ENCODE measurements around the gene PPHLN1. TPM values are rescaled to one million over a fixed set of nuclear protein-coding genes. Genes with fewer than 3 reads are reported as not detected.
A peak's percentile ranks its signal among the peaks of the same experiment; 100 is the strongest.

Gene PPHLN1
- total RNA-seq, 1 donor, result 75.1 TPM

GRCh38 chr12:42463671-42464070 lies 137.7 kb downstream of the PPHLN1 start:
- H3K4me3 ChIP-seq (ENCODE audit: low read depth, low read length), result no peak overlapping the region
- DNase-seq (ENCODE audit: low read depth), result no peak
- TF ChIP-seq CTCF (IDR thresholded peaks at IDR 0.05; ENCODE audit: insufficient read depth, low read depth, low read length), result no peak

GRCh38 chr12:42468341-42468821 lies 142.4 kb downstream of the PPHLN1 start:
- DNase-seq (ENCODE audit: low read depth), result no peak
- no peak overlapping the region for H3K4me3 ChIP-seq (ENCODE audit: low read depth, low read length)

GRCh38 chr12:42468921-42469320 lies 143.0 kb downstream of the PPHLN1 start:
- DNase-seq (ENCODE audit: low read depth), result no peak
- TF ChIP-seq CTCF (IDR thresholded peaks at IDR 0.05; ENCODE audit: insufficient read depth, low read depth, low read length), result no peak
- no peak overlapping the region for H3K4me3 ChIP-seq (ENCODE audit: low read depth, low read length)

More at GRCh38 chr12:42468341-42468821, 142.4 kb downstream of the PPHLN1 start:
- no peak for TF ChIP-seq CTCF (IDR thresholded peaks at IDR 0.05; ENCODE audit: insufficient read depth, low read depth, low read length)

GRCh38 chr12:42469355-42470175 lies 143.6 kb downstream of the PPHLN1 start:
- TF ChIP-seq CTCF (IDR thresholded peaks at IDR 0.05; ENCODE audit: insufficient read depth, low read depth, low read length), result no peak
- no peak for DNase-seq (ENCODE audit: low read depth)
- no peak overlapping the region for H3K4me3 ChIP-seq (ENCODE audit: low read depth, low read length)

GRCh38 chr12:42472376-42472775 lies 146.4 kb downstream of the PPHLN1 start:
- no peak for TF ChIP-seq CTCF (IDR thresholded peaks at IDR 0.05; ENCODE audit: insufficient read depth, low read depth, low read length)
- no peak overlapping the region for H3K4me3 ChIP-seq (ENCODE audit: low read depth, low read length)
- no peak for DNase-seq (ENCODE audit: low read depth)

- H3K4me3 ChIP-seq (ENCODE audit: low read depth, low read length), result no peak overlapping the region
- DNase-seq (ENCODE audit: low read depth), result peak; percentile 64
- TF ChIP-seq CTCF (IDR thresholded peaks at IDR 0.05; ENCODE audit: insufficient read depth, low read depth, low read length), result no peak
Observed at GRCh38 chr12:42473130-42473529, 147.2 kb downstream of the PPHLN1 start.

Measured in fibroblast of villous mesenchyme (primary cell).